Sciatic nerve (tissue), 2 donors: ENCODE data around the gene ANXA10. TPM values are rescaled to one million over a fixed set of nuclear protein-coding genes. Genes with fewer than 3 reads are reported as not detected.
"Not testable (repeated sequence)": the region's sequence is repeated elsewhere in the genome, so short reads cannot be mapped to it uniquely, and the experiment has no call there.

Source experiments
- ATAC-seq: fragments of 200-7000 bp; cut with Tn5 transposase; one replicate; pipeline ENCODE4 v1.9.1; 2020; ENCODE audit warnings: mild to moderate bottlenecking, moderate library complexity
- DNase-seq: peaks from one replicate; pipeline ENCODE4 v3.0.0-alpha.2; 2020; ENCODE audit warnings: low spot score
- intact Hi-C: fragments of 100-400 bp; cut with DNase I; formaldehyde crosslinking; loops from one replicate; pipeline ENCODE4 v1.14.2; 2022
- total RNA-seq: library from RNA; stranded (reverse); fragmentation: NEBNext Ultra II Directional; extraction: Animal tissue kit (Norgen Biotek cat#: 25700); gene quantifications from one replicate; pipeline ENCODE4 v1.2.1, GENCODE V29; 2021
- donor health status: DM: no; HTN: no; CAD: no.
- donor health status: DM: no; HTN: no; CAD: no.

ANXA10 gene
- total RNA-seq, 1 donor from 2014 or later: not detected

DNA sequence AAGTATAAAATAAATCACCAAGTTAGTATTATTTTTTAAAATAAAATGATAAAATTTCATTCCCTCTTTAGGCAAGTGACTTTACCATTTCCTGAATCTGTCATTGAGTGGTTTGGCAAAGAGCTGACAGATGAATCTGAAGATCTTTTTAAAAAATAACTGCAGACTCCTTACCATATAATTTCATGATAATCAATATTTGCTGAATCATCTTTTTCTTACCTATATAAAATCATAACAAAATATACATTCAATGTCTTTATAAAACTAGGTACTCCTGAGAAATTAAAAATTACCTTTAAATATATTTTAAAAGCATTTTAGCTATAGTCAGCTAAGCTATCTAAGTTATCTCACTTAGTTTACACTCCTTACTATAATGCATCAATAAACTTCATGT lies 17.2 kb downstream of the ANXA10 start:
- intact Hi-C loops: loop anchor here (5.0 kb wide), 1 partner anchor 1428 kb away; no protein-coding TSS in a partner anchor
- DNase-seq (no peak), ATAC-seq (no peak)

DNA sequence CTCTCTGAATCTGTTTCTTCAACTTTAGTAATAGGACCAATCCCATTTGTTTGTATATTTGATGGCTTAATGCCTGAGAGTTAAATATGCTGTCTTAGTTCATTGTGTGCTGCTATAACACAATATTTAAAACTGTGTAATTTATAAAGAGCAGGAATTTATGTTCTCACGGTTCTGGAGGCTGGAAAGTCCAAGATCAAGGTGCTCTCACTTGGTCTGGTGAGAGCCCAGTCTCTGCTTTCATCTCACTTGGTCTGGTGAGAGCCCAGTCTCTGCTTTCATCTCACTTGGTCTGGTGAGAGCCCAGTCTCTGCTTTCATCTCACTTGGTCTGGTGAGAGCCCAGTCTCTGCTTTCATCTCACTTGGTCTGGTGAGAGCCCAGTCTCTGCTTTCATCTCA lies 20.7 kb downstream of the ANXA10 start:
- ATAC-seq, intact Hi-C loops: not testable (repeated sequence)

DNA sequence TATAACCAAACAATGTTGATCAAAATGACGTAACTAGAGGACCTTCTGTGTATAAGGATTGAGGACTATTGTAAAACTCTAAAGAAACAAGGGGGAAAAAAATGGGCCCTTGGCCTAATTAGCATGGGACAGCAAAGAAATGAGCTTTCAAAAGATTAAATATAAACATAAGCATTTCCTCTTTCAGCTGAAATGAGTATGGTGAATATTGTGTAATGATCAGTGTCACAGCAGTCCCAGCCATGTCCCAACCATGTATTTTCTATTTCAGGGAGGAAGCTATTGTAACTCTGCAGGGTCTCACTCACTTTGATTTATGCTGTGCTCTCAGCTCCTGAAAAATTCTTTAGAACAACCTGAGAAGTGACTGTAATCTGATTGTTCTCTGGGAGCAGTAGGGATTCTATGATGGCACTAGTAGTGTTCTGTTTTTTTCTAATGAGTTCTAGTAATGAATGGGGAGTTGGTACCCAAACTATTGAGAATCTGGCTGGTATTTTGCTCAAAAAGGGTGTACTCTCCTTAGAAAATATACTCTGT lies 25.8 kb downstream of the ANXA10 start:
- ATAC-seq (no peak), DNase-seq (no peak)
- intact Hi-C loops: no loop called here

More for the DNA sequence above, 20.7 kb downstream of the ANXA10 start:
- not testable (repeated sequence) for DNase-seq

DNA sequence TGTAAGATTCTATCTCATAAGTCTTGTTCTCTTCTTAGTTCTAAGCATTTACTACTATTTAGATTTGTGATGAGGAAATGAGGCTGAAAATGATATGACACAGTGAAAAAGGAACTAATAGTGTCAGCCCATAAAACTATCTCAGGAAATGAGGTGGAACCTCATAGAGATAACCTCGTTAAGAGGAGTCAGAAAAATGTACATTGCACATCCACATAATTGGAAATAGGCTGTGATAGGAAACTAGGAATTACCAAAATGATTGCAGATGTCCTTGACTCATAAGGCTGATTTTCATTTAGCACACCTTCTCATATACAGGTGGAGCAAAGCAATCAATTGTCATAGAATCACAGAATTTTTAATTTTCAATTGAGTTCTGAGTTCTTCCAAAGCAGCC lies 26.8 kb downstream of the ANXA10 start:
- intact Hi-C loops: no loop called here
- DNase-seq: no peak
- ATAC-seq: no peak

DNA sequence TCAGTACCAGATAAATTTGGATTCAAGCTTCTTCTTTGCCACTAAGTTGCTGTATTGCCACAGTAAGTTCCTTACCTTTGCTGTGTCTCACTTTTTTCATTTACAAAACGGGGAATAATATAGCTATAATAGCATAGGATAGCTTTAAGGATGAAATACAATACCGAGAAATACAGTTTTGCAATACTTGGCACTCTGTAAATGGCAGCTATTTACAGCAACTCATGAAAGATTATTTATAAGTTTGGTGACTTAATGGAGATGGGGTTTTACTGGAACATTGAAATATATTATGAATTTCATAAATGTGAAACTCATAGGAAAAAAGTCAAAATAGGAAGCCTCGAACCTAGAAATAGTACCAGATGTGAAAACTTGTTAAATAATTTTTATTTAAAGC lies 27.6 kb downstream of the ANXA10 start:
- intact Hi-C loops: no loop called here
- DNase-seq (no peak), ATAC-seq (no peak)

DNA sequence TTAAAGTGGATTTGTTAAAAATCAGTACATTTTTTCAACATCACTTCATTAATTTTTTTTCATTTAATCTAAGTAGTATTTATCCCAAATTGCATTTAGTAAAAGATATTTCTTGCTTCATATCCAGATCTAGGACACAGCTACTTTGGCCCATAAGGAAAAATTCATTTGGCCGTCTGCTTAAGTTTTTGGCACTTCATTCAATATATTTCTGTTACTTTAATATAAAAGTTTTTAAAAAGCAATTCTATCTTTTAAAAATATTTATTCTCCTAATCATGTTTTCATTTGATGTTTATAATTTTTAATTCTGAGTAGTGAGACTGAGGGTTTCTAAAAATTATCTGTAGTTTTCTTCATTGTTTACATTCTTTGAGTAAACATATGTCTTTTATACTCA lies 28.5 kb downstream of the ANXA10 start:
- no peak for ATAC-seq
- DNase-seq: no peak
- intact Hi-C loops: no loop called here

DNA sequence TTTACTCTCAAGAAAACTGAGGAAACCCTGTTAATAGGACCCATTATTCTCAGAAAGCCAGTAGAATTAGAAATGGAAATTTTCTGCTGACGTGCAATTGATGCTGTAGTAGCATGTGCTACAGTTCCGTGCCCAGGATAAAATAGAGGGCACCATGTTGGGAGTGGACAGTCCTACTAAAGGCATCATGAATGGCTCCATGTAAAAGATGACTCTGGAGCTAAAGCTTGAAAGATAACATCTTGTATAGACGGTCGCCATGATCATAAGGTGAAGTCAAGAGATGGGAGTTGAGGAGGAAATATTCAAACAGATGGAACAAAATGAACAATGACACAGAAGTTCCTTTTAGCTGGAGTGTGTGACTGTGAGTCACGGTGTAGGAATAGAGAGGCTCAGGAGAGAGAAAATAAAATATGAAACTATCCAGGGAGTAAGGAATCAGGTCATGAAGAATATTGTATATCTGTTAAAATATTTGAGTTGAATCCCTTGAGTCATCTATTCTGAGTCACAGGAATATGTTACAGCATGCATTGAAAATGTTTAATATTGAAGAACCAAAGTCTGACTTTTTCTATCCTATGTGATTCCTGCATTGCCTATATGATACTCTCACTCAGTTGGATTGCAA lies 31.8 kb downstream of the ANXA10 start:
- no peak for ATAC-seq
- intact Hi-C loops: no loop called here

DNA sequence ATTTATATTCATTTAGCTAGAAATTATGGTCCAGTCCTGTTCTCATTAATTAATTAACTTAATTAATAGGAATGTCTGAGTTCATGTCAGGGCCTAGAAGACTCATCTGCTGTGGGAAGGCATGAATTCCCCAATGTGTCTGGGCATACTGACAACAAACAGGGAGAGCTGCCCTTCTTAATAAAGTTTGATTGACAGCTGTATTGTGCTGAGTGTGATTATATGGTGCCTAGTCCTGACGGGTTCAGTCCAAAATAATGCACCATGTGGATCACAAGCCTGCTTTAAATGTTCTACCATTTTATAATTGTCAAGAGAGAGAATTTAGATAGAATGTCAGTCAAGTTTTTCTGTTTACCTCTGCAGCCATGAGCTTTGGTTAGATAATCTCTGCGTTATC lies 34.6 kb downstream of the ANXA10 start:
- DNase-seq (no peak), ATAC-seq (no peak)
- intact Hi-C loops: no loop called here

More for the DNA sequence above, 31.8 kb downstream of the ANXA10 start:
- DNase-seq: no peak

DNA sequence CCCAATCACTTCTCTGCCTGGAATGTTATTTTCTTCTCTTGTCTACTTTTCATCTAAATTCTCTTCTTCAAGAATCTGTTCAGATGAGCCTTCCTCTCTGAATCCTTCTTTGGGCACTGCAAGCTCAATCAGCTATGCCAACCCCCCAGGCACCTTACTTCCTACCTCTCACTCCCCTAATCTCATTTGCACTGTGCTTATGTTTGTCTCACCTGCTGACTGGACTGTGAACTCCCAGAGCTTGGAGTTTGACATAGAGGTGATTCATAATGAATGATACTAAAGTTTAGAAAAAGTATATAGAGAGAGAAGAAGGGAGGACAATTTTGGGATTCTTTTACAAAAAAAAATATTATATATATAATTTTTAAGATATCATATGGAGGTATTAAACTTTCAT lies 36.3 kb downstream of the ANXA10 start:
- intact Hi-C loops: no loop called here
- no peak for DNase-seq

DNA sequence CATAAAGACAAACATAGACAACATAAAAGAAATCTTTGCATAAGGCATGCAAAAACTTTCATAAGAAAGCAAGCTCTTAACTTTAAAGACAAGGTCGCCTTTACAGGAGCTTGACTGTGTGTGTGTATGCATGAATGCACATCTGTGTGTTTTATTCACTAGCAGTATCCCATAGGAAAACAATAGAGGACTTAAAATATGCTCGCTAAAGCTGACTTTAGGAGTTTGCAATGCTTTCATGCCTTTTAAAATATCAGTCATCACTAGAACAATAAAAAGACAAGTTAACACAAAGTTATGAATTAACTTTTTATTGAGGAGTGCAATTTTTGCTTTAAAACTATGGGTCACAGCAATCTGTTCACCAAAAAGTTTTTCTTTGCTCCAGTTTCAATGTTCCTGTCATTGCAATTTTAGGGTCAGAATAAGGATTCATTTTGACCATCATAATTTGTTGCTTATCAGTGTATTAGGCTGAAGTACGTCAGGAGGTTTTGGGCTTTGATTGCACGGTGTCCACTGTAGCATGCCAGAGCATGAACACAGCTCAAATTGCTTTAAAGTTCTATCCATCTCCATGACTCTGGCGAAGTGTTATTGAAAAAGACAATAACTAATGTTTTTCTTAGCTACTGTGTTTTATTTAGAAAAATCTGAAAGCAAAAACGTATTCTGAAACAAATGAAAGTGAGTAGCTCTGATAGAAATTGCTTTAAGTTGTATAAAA lies 36.9 kb downstream of the ANXA10 start:
- DNase-seq: no peak
- no peak for ATAC-seq
- intact Hi-C loops: no loop called here

More for the DNA sequence above, 36.3 kb downstream of the ANXA10 start:
- no peak for ATAC-seq

DNA sequence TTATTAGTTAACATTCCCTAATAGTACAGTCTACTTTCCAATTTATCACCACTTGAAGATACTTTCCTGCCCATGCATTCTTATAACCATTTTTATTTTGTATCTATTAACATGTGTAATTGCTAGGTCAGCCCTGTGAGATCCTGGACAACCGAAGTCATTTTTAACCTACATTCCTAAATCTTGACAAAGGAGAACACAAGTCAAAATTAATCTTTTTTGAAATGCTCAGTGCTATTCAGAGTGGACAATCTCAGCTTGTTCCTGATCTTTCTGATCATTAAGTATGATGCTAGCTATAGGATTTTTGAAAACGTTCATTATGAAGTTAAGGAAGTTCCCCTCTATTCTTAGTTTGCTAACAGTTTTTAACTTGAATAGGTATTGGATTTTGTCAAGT lies 37.5 kb downstream of the ANXA10 start:
- ATAC-seq: no peak
- intact Hi-C loops: no loop called here
- no peak for DNase-seq

DNA sequence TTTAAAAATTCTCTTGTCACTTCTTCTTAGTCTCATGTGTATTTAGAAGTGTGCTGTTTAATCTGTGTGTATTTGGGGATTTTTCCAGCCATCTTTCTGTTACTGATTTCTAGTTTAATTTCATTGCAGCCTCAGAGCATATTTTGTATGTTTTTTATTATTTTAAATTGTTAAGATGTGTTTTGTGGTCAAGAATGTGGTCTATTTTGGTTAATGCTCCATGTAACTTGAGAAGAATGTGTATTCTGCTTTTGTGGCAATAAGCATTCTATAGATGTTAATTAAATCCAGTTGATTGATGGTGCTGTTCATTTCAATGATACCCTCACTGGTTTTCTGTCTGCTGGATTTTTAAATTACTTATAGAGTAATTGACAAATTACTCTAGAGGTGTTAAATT lies 38.9 kb downstream of the ANXA10 start:
- DNase-seq (no peak), ATAC-seq (no peak)
- intact Hi-C loops: no loop called here

DNA sequence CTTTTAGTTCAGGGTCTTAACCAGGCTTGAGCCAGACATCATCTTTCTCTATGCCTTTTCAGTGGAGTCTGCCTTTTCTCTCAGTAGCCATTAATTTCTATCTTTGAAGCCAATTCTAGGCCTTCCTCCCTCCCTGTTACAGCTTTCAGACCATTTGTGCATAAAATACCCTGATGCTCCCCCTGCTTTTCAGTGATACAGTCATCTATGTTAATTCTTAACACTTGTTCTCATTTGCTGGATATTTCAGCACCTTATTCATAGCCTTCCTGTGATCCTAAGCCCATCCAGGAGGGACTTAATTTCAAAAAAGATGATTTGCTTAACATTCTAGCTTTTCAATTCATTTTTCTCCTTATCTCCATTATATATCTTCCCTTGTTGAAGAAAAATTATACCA lies 42.3 kb downstream of the ANXA10 start:
- intact Hi-C loops: no loop called here

DNA sequence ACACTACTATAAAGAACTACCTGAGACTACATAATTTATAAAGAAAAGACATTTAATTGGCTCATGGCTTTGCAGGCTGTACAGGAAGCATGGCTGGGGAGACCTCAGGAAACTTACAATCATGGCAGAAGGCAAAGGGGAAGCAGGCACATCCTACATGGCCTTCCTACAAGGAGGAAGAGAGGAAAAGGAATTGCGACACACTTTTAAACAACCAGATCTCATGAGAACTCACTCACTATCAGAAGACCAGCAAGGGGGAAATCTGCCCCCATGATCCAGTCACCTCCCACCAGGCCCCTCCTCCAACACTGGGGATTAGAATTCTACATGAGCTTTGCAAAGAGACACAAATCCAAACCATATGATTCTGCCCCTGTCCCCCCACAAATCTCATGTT lies 43.5 kb downstream of the ANXA10 start:
- intact Hi-C loops, ATAC-seq, DNase-seq: not testable (repeated sequence)

More for the DNA sequence above, 42.3 kb downstream of the ANXA10 start:
- no peak for ATAC-seq
- no peak for DNase-seq

DNA sequence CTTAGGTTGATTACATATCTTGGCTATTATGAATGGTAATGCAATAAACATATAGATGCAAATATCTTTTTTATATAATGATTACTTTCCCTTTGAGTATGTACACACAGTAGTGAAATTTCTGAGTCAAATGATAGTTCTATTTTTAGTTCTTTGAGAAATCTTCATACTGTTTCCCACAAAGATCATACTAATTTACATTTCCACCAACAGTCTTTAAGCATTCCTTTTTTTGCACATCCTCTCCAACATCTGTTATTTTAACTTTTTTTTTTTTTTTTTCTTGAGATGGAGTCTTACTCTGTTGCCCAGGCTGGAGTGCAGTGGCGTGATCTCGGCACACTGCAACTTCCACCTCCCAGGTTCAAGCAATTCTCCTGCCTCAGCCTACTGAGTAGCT lies 45.4 kb downstream of the ANXA10 start:
- intact Hi-C loops, ATAC-seq, DNase-seq: not testable (repeated sequence)

DNA sequence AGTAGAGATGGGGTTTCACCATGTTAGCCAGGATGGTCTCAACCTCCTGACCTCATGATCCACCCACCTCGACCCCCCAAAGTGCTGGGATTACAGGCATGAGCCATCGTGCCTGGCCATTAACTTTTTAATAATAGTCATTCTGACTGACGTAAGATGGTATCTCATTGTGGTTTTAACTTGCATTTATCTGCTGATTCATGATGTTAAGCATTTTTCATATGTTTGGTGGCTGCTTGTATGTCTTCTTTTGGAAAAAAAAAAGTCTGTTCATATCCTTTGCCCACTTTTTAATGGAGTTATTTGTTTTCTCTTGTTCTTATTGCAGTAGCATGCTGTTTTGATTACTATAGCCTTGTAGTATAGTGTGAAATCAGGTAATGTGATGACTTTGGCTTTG lies 45.8 kb downstream of the ANXA10 start:
- DNase-seq (no peak), ATAC-seq (no peak)
- intact Hi-C loops: no loop called here

DNA sequence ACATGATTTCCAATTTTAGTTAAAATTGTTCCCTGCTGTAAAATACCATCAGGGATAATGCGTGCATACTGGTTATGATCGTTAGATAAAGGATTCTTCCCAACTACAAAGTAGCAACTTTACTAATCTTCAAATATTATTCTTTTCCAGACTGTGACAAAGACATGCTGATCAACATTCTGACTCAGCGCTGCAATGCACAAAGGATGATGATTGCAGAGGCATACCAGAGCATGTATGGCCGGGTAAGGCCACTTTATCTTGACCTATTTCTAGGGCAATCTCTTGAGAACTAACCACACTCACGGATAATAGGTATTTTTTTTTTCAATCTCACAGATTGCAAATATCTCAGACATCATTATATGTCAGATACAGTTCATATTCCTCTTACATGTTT lies 47.0 kb downstream of the ANXA10 start:
- ATAC-seq: no peak
- no peak for DNase-seq
- intact Hi-C loops: no loop called here

DNA sequence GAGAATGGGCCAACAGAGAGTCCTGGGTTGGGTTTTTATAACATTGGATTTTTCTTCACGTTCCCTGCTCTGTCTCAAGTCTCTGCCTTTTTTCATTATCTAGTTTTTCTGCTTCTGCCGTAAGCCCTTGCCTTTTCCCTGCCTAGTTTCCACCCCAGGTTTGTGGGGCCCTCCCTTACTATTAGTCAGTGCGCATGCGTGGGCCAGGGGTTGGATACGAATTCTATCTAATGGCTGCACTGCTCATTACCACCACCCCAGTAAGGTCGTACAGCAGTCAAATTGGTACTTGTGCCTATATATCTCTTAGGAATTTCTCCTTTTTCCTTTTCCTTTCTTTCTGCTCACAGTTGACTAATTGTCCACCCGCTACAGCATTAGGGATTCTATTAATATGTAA lies 49.4 kb downstream of the ANXA10 start:
- ATAC-seq (no peak), DNase-seq (no peak)
- intact Hi-C loops: no loop called here

DNA sequence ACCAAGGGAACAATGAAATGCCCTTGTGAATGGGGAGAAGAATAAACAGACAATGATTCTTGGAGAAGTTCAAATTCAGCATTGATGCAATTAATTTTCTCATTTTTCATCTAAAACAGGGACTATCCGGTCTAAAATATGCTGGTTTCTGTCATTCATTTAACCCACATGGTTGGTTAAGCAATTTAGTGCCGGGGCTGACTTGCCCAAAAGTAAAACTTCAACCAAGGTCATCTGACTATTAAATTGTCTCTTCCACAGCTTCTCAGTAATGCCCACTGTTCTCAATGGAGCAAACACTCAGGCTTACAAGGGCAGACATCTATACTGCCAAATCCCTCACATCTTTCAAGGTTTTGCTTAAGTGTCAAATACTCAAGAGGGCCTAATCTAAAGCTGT lies 51.3 kb downstream of the ANXA10 start:
- intact Hi-C loops: no loop called here
- no peak for DNase-seq
- no peak for ATAC-seq

DNA sequence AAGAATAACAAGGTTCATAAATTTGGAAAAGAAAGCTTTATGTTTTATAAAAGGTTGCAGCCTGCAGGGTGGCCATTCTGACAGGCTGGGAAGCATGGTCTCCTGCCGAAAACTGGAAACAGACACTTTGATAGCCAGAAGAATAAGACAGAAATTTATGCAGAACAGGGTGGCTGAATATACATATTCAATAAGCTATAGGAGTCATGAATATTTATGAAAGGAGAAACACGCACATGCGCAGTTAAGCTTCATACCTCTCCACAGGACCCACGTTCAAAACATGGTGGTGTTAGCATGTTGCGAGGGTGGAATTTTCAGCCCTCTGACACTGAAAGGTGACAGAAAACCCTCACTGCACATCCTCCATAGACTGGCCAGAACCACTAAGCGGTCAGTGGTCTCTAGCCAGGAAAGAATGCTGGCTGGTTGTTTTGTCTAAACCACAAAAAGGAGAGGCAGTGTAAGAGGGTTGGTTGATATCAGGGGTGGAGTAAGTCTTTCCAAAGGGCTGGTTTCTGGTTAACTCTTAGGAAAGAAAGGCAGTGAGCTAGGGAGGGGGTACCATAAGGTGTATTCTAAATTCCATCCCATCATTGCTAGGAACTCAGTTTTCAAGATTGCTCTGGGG lies 58.2 kb downstream of the ANXA10 start:
- ATAC-seq (no peak), DNase-seq (no peak)
- intact Hi-C loops: no loop called here
